ENCODE measurements around the gene TIMM17B. TPM values are rescaled to one million over a fixed set of nuclear protein-coding genes. Genes with fewer than 3 reads are reported as not detected.

Gene TIMM17B
- polyA plus RNA-seq, 2 of the 4 experiments (the other 2 are of a cell fraction), result 68.9 to 76.9 TPM

DNA sequence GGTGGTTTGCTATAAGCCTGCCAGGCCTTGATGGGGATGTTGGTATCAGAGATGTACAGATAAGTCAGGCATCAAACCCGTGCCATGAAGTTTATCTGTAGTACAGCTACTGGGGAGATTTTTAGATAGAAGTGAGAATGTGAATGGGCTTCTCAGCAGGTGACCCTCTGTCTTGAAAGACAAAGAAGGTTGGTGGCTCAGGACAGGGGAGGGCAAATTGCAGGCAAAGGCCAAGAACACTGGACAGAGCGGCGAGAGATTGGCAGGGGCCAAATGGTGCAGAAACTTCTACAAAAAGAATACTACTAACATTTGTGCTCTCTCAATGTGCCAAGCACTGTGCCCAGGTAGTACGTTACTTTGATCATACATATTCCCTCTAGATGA is 23.1 kb upstream of the TIMM17B start:
- TF ChIP-seq GATA3 (IDR thresholded peaks at IDR 0.05; ENCODE audit: borderline replicate concordance) (no peak), POLR2AphosphoS2 (conservative IDR thresholded peaks at IDR 0.05; ENCODE audit: low read length) (no peak), RAD21 (conservative IDR thresholded peaks at IDR 0.05 in 1 of 2, IDR thresholded peaks at IDR 0.05 in 1 of 2) (no peak), CHD2 (IDR thresholded peaks at IDR 0.05; ENCODE audit: low read length, partially characterized antibody) (no peak), EHMT2 (IDR thresholded peaks at IDR 0.05; ENCODE audit: low read depth) (no peak), JUNB (IDR thresholded peaks at IDR 0.05) (no peak), FOSB (CRISPR knock-in tag; IDR thresholded peaks at IDR 0.05) (no peak), HOXA7 (CRISPR knock-in tag; IDR thresholded peaks at IDR 0.05) (no peak)
- TF ChIP-seq, protein P1, sequence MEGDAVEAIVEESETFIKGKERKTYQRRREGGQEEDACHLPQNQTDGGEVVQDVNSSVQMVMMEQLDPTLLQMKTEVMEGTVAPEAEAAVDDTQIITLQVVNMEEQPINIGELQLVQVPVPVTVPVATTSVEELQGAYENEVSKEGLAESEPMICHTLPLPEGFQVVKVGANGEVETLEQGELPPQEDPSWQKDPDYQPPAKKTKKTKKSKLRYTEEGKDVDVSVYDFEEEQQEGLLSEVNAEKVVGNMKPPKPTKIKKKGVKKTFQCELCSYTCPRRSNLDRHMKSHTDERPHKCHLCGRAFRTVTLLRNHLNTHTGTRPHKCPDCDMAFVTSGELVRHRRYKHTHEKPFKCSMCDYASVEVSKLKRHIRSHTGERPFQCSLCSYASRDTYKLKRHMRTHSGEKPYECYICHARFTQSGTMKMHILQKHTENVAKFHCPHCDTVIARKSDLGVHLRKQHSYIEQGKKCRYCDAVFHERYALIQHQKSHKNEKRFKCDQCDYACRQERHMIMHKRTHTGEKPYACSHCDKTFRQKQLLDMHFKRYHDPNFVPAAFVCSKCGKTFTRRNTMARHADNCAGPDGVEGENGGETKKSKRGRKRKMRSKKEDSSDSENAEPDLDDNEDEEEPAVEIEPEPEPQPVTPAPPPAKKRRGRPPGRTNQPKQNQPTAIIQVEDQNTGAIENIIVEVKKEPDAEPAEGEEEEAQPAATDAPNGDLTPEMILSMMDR (IDR thresholded peaks at IDR 0.05), result no peak
- TF ChIP-seq, protein P2, sequence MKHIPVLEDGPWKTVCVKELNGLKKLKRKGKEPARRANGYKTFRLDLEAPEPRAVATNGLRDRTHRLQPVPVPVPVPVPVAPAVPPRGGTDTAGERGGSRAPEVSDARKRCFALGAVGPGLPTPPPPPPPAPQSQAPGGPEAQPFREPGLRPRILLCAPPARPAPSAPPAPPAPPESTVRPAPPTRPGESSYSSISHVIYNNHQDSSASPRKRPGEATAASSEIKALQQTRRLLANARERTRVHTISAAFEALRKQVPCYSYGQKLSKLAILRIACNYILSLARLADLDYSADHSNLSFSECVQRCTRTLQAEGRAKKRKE (CRISPR knock-in tag; IDR thresholded peaks at IDR 0.05; ENCODE audit: low read depth), result no peak
- TF ChIP-seq, protein P3, sequence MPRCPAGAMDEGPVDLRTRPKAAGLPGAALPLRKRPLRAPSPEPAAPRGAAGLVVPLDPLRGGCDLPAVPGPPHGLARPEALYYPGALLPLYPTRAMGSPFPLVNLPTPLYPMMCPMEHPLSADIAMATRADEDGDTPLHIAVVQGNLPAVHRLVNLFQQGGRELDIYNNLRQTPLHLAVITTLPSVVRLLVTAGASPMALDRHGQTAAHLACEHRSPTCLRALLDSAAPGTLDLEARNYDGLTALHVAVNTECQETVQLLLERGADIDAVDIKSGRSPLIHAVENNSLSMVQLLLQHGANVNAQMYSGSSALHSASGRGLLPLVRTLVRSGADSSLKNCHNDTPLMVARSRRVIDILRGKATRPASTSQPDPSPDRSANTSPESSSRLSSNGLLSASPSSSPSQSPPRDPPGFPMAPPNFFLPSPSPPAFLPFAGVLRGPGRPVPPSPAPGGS (IDR thresholded peaks at IDR 0.05), result no peak
- TF ChIP-seq, protein P4, sequence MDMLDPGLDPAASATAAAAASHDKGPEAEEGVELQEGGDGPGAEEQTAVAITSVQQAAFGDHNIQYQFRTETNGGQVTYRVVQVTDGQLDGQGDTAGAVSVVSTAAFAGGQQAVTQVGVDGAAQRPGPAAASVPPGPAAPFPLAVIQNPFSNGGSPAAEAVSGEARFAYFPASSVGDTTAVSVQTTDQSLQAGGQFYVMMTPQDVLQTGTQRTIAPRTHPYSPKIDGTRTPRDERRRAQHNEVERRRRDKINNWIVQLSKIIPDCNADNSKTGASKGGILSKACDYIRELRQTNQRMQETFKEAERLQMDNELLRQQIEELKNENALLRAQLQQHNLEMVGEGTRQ (IDR thresholded peaks at IDR 0.05), result no peak
- ATAC-seq (no peak), DNase-seq (ENCODE audit: low read depth in 1 of 2, low spot score in 1 of 2) (no peak), FAIRE-seq (no peak)
- no peaks in the 10 kb centered on the region for H3K9me3 ChIP-seq
- no peak overlapping the region for H3K27ac ChIP-seq
- H3K4me1 ChIP-seq, result peaks cover 13% of the 10 kb centered on the region
- ChIA-PET POLR2A (interaction anchor here (1.3 kb wide), 1 partner anchor 23 kb away, joined by 3 read pairs; the partner anchor contains the start of genes PQBP1 and TIMM17B), CTCF (no interaction called here)
- H3K4me3 ChIP-seq, result no peak overlapping the region
- no peak overlapping the region for H3K4me2 ChIP-seq
- 89% methylated on average over 4 of the region's 4 CpGs for WGBS (ENCODE audit: missing lambda C conversion rate)

DNA sequence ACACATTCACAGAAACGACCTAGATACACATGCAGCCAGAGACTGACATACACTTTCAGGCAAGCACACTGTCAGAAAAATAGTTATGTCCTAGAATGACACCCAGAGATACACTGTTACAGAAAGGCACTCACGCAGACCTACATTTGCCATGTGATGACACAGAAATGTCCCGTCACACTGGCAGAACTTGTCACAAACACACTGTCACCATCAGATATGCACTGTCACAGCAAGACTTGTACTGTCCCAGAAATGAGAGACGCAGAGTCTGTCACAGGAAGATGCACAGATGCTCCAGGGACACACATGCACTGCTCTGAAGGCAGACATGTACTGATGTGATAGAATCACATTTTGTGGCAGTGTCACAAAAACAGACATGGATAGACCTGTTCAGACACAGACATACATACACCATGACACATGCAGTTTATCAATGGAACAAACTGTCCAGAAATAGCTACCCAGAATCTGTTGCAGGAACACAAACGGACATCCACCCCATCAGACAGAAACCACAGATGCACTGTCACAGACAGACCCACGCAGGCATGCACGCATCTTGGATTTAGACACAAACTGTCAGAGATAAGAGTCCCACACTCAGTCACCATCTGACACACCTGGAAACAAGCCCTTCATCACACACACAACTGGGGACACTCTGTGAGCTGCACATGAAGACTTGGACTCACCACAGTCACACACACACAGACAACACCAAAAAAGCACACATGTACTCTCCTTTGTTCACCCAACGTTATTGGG is 22.6 kb upstream of the TIMM17B start:
- no peak for DNase-seq (ENCODE audit: low read depth in 1 of 2, low spot score in 1 of 2)
- H3K4me1 ChIP-seq, result peaks cover 13% of the 10 kb centered on the region
- no peak overlapping the region for H3K4me2 ChIP-seq
- POLR2A ChIA-PET, result interaction anchor here (1.3 kb wide), 1 partner anchor 23 kb away, joined by 3 read pairs; the partner anchor contains the start of genes PQBP1 and TIMM17B
- 69% methylated on average over 8 of the region's 8 CpGs for WGBS (ENCODE audit: missing lambda C conversion rate)
- no peak overlapping the region for H3K4me3 ChIP-seq
- CTCF ChIA-PET, result no interaction called here
- TF ChIP-seq RFX5 (IDR thresholded peaks at IDR 0.05) (no peak), HOXA7 (CRISPR knock-in tag; IDR thresholded peaks at IDR 0.05) (no peak), RAD21 (conservative IDR thresholded peaks at IDR 0.05 in 1 of 2, IDR thresholded peaks at IDR 0.05 in 1 of 2) (no peak), HEYL (CRISPR knock-in tag; IDR thresholded peaks at IDR 0.05) (no peak), KDM1A (IDR thresholded peaks at IDR 0.05; ENCODE audit: low read depth) (no peak), EHMT2 (IDR thresholded peaks at IDR 0.05; ENCODE audit: low read depth) (no peak), RCOR1 (IDR thresholded peaks at IDR 0.05; ENCODE audit: low read depth, low read length) (no peak), SMC3 (IDR thresholded peaks at IDR 0.05) (no peak), ZFP36 (IDR thresholded peaks at IDR 0.05; ENCODE audit: borderline replicate concordance, partially characterized antibody) (no peak), TP53 (CRISPR knock-in tag; IDR thresholded peaks at IDR 0.05) (no peak)
- TF ChIP-seq, protein P1 (IDR thresholded peaks at IDR 0.05), result no peak
- TF ChIP-seq, protein P5, sequence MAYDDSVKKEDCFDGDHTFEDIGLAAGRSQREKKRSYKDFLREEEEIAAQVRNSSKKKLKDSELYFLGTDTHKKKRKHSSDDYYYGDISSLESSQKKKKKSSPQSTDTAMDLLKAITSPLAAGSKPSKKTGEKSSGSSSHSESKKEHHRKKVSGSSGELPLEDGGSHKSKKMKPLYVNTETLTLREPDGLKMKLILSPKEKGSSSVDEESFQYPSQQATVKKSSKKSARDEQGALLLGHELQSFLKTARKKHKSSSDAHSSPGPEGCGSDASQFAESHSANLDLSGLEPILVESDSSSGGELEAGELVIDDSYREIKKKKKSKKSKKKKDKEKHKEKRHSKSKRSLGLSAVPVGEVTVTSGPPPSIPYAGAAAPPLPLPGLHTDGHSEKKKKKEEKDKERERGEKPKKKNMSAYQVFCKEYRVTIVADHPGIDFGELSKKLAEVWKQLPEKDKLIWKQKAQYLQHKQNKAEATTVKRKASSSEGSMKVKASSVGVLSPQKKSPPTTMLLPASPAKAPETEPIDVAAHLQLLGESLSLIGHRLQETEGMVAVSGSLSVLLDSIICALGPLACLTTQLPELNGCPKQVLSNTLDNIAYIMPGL (CRISPR knock-in tag; IDR thresholded peaks at IDR 0.05; ENCODE audit: borderline replicate concordance), result no peak
- TF ChIP-seq, protein P6, sequence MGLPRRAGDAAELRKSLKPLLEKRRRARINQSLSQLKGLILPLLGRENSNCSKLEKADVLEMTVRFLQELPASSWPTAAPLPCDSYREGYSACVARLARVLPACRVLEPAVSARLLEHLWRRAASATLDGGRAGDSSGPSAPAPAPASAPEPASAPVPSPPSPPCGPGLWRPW (IDR thresholded peaks at IDR 0.05), result no peak
- no peak for ATAC-seq
- FAIRE-seq, result peak; percentile 56
- H3K27ac ChIP-seq, result no peak overlapping the region
- H3K9me3 ChIP-seq, result no peaks in the 10 kb centered on the region

All from A549 (cell line).